Endothelial cell of umbilical vein (primary cell): Measurements from ENCODE around the gene PLXNB2.

Experiments
- CTCF ChIP-seq, 2 donors: IDR thresholded peaks; 1 replicate in 1 of 2; 2 replicates in 1 of 2; pipeline ENCODE4 v1.5.1; 2011; ENCODE audit warnings: low read length in 2 of 2, mild to moderate bottlenecking in 2 of 2, moderate library complexity in 2 of 2, control low read depth in 1 of 2, inconsistent platforms in 1 of 2, low read depth in 1 of 2; ENCODE audit not compliant: insufficient read depth in 1 of 2; ENCODE audit errors: extremely low read depth in 1 of 2
- MYC ChIP-seq: IDR thresholded peaks from one replicate; pipeline ENCODE4 v1.6.1; 2011; ENCODE audit warnings: mild to moderate bottlenecking, low read depth, low read length
- POLR2A ChIP-seq: IDR thresholded peaks from 2 replicates; pipeline ENCODE4 v1.6.1; 2012; ENCODE audit warnings: low read depth, mild to moderate bottlenecking, control low read depth, low read length

- no peak for TF ChIP-seq MYC
- TF ChIP-seq CTCF (IDR thresholded peaks at IDR 0.05; ENCODE audit: extremely low read depth in 1 of 2, insufficient read depth in 1 of 2, low read depth in 1 of 2, low read length in 2 of 2) = no peak
- TF ChIP-seq POLR2A = no peak
Measured at GRCh38 chr22:50280022-50280707, 27.3 kb downstream of the PLXNB2 start.
